K562 (cell line): ENCODE measurements around the gene AFF3. TPM values are rescaled to one million over a fixed set of nuclear protein-coding genes. Genes with fewer than 3 reads are reported as not detected.

ENCODE experiments used
- ATAC-seq: fragments of 200-7000 bp; cut with Tn5 transposase; 3 replicates; pipeline ENCODE4 v1.9.1; 2020; ENCODE audit warnings: moderate library complexity
- BruUV-seq: library from RNA; stranded (reverse); fragments of 400-500 nt; replicated peaks from 2 replicates; lab custom pipeline; 2021; lab: Mats Ljungman, UMichigan
- CTCF ChIA-PET: fragments of 300-600 bp; formaldehyde crosslinking; extraction: SDS; loops from one replicate; lab custom pipeline; 2021; ENCODE audit warnings: low intra/inter-chr PET ratio; lab: Yijun Ruan, JAX
- POLR2A ChIA-PET: fragments of 300-600, 350-650 bp; sonication (Branson Sonifier 250); formaldehyde crosslinking; extraction: SDS; loops from one replicate; lab custom pipeline; 2021; ENCODE audit warnings: antibody characterized with exemption, inconsistent platforms; lab: Yijun Ruan, JAX
- DNase-seq, 4 experiments: peaks; one replicate each; pipeline versions ENCODE4 v3.0.0 to v3.0.0-alpha.2; 2011 to 2018; ENCODE audit warnings: low spot score in 3 of 4, mixed read lengths in 3 of 4; ENCODE audit errors: extremely low read depth in 1 of 4
- FAIRE-seq: peaks from 2 replicates; lab custom pipeline; 2011; peaks lifted over from hg19 to GRCh38; lab: Jason Lieb, UNC
- H2AFZ ChIP-seq: 2 replicates; pipeline ENCODE4 v1.6.0; 2011; ENCODE audit warnings: low read depth, low read length, control low read depth, inconsistent platforms
- H3K27ac ChIP-seq: fragments of 200-600 bp; 3 replicates; pipeline ENCODE4 v1.8.0; 2011; ENCODE audit warnings: low read depth, mild to moderate bottlenecking, control low read depth, inconsistent platforms, low read length, moderate library complexity, mixed read lengths; ENCODE audit errors: extremely low read depth
- H3K27me3 ChIP-seq, 2 experiments: fragments of 300-600 bp in 1 of 2; 2 replicates in 1 of 2; 3 replicates in 1 of 2; pipeline versions ENCODE4 v1.6.0 to v1.8.0; 2011; ENCODE audit warnings: inconsistent platforms in 2 of 2, low read length in 2 of 2, mild to moderate bottlenecking in 1 of 2, mixed read lengths in 1 of 2, moderate library complexity in 1 of 2; ENCODE audit not compliant: control insufficient read depth in 2 of 2, insufficient read depth in 2 of 2
- H3K36me3 ChIP-seq: fragments of 300-600 bp; 3 replicates; pipeline ENCODE4 v1.8.0; 2011; ENCODE audit warnings: mild to moderate bottlenecking, low read length, inconsistent platforms; ENCODE audit not compliant: control insufficient read depth, insufficient read depth
- H3K4me1 ChIP-seq, 2 experiments: fragments of 200-600 bp in 1 of 2; replicated peaks in 1 of 2; 2 replicates in 1 of 2; 3 replicates in 1 of 2; pipeline versions ENCODE4 v1.5.1 to v1.8.0; 2011; ENCODE audit warnings: inconsistent platforms in 2 of 2, low read length in 2 of 2, mild to moderate bottlenecking in 1 of 2, mixed read lengths in 1 of 2, moderate library complexity in 1 of 2; ENCODE audit not compliant: control insufficient read depth in 2 of 2, insufficient read depth in 2 of 2
- H3K4me2 ChIP-seq: 2 replicates; pipeline ENCODE4 v1.6.1; 2011; ENCODE audit warnings: low read length, control low read depth, inconsistent platforms, mixed read lengths; ENCODE audit not compliant: insufficient read depth
- H3K4me3 ChIP-seq: fragments of 200-600 bp; sonication (generic), shearing (Covaris generic); 2 replicates; pipeline ENCODE4 v1.5.1; 2016; ENCODE audit warnings: control low read depth, inconsistent platforms
- H3K79me2 ChIP-seq: fragments of 200-600 bp; 3 replicates; pipeline ENCODE4 v1.8.0; 2011; ENCODE audit warnings: low read length, inconsistent platforms; ENCODE audit not compliant: control insufficient read depth, insufficient read depth
- H3K9ac ChIP-seq, 2 experiments: 2 replicates each; pipeline versions ENCODE4 v1.6.0 to v1.6.1; 2011; ENCODE audit warnings: low read depth in 2 of 2, low read length in 2 of 2, control low read depth in 1 of 2, inconsistent platforms in 1 of 2, mild to moderate bottlenecking in 1 of 2, mixed read lengths in 1 of 2; ENCODE audit not compliant: insufficient read depth in 1 of 2
- H3K9me1 ChIP-seq: one replicate; pipeline ENCODE4 v1.6.0; 2011; ENCODE audit warnings: inconsistent platforms, mild to moderate bottlenecking, low read length, moderate library complexity; ENCODE audit not compliant: control insufficient read depth, insufficient read depth
- H3K9me3 ChIP-seq: replicated peaks from 2 replicates; pipeline ENCODE4 v1.5.1; 2011; ENCODE audit warnings: low read depth, low read length, inconsistent platforms; ENCODE audit not compliant: control insufficient read depth, insufficient read depth
- H4K20me1 ChIP-seq: replicated peaks from 2 replicates; pipeline ENCODE4 v1.6.1; 2011; ENCODE audit warnings: low read length, inconsistent platforms, mixed read lengths; ENCODE audit not compliant: control insufficient read depth, insufficient read depth
- ATF6 ChIP-seq: sonication (generic); formaldehyde crosslinking; IDR thresholded peaks from 2 replicates; pipeline ENCODE4 v1.4.0; 2020; ENCODE audit warnings: mild to moderate bottlenecking, missing genetic modification reagents
- CXXC5 ChIP-seq: fragments of 250-450 bp; sonication (Bioruptor Pico); IDR thresholded peaks from 2 replicates; pipeline ENCODE4 v1.8.0; 2022; ENCODE audit warnings: inconsistent platforms, mild to moderate bottlenecking, moderate library complexity
- ETV6 ChIP-seq, 3 experiments: fragments of 150-350 bp in 1 of 3; sonication (generic) in 1 of 3; formaldehyde crosslinking in 1 of 3; IDR thresholded peaks; 2 replicates each; pipeline versions ENCODE4 v1.6.1 to v1.8.0; 2014 to 2022; ENCODE audit warnings: borderline replicate concordance in 2 of 3, low read depth in 2 of 3, antibody characterized with exemption in 1 of 3, low read length in 1 of 3, mild to moderate bottlenecking in 1 of 3, missing genetic modification reagents in 1 of 3
- GMEB1 ChIP-seq: fragments of 250-450 bp; sonication (Bioruptor Pico); IDR thresholded peaks from 2 replicates; pipeline ENCODE4 v1.4.0; 2020; ENCODE audit warnings: mild to moderate bottlenecking
- POLR2AphosphoS2 ChIP-seq: IDR thresholded peaks from 2 replicates; pipeline ENCODE4 v1.6.1; 2012; ENCODE audit warnings: low read length, improper control_type of control experiment
- SETDB1 ChIP-seq: IDR thresholded peaks from one replicate; pipeline ENCODE4 v1.6.1; 2012; ENCODE audit warnings: low read length, control low read depth, inconsistent platforms
- STAG1 ChIP-seq: sonication (generic); formaldehyde crosslinking; IDR thresholded peaks from 2 replicates; pipeline ENCODE4 v1.5.0; 2020; ENCODE audit warnings: missing genetic modification reagents, borderline replicate concordance
- ZBED1 ChIP-seq: IDR thresholded peaks from 2 replicates; pipeline ENCODE4 v1.6.1; 2014
- ZC3H8 ChIP-seq: fragments of 450-650 bp; IDR thresholded peaks from 2 replicates; pipeline ENCODE4 v1.6.1; 2017
- ZNF347 ChIP-seq: fragments of 450-650 bp; formaldehyde crosslinking; IDR thresholded peaks from 2 replicates; pipeline ENCODE4 v1.4.0; 2020; ENCODE audit warnings: low read depth, mild to moderate bottlenecking, moderate library complexity
- ZNF398 ChIP-seq: fragments of 250-450 bp; sonication (Bioruptor Pico); IDR thresholded peaks from 2 replicates; pipeline ENCODE4 v1.8.0; 2021; ENCODE audit warnings: moderate library complexity, mild to moderate bottlenecking, inconsistent platforms
- ZNF512 ChIP-seq: IDR thresholded peaks from 2 replicates; pipeline ENCODE4 v1.6.1; 2016; ENCODE audit warnings: missing genetic modification characterization, missing compliant biosample characterization
- ZSCAN29 ChIP-seq: fragments of 450-650 bp; IDR thresholded peaks from 2 replicates; pipeline ENCODE4 v1.6.1; 2017
- ZSCAN32 ChIP-seq: fragments of 450-650 bp; formaldehyde crosslinking; IDR thresholded peaks from 2 replicates; pipeline ENCODE4 v1.4.0; 2020; ENCODE audit warnings: mild to moderate bottlenecking, moderate library complexity
- WGBS: fragments of 100-300 bp; shearing (Covaris generic); methylation state at CpG from one replicate; pipeline ENCODE4 v1.1.6; 2016; ENCODE audit warnings: low coverage, mixed read lengths; ENCODE audit not compliant: insufficient coverage; ENCODE audit errors: missing lambda C conversion rate; 5-methylcytosine and 5-hydroxymethylcytosine counted together
- in situ Hi-C: fragments of 300-500 bp; cut with MboI; formaldehyde crosslinking; loops from 4 replicates; pipeline ENCODE4 v1.15.0; 2018; ENCODE audit warnings: inconsistent platforms, mixed read lengths
- intact Hi-C: fragments of 100-400 bp; cut with micrococcal nuclease; formaldehyde crosslinking; loops from 2 replicates; pipeline ENCODE4 v1.14.2; 2022
- polyA plus RNA-seq, 8 experiments: library from polyadenylated mRNA; depleted of rRNA in 4 of 8; stranded (reverse) in 5 of 8; unstranded in 3 of 8; fragments of >200 nt; fragmentation: Nextera tagmentation in 2 of 8; fragmentation: Illumina TruSeq in 1 of 8; extraction: Ambion mirVana in 2 of 8; extraction: Trizol in 1 of 8; gene quantifications; 2 replicates each; pipeline versions ENCODE4 v1.2.1 to v1.2.3, GENCODE V29; 2011 to 2014; ENCODE audit warnings: inconsistent platforms in 1 of 8, missing spikeins in 1 of 8
- total RNA-seq, 7 experiments: library from RNA; depleted of rRNA in 6 of 7; stranded (reverse); fragments of >200 nt in 6 of 7; fragmentation: Illumina TruSeq in 2 of 7; extraction: Trizol in 2 of 7; gene quantifications; 2 replicates each; pipeline versions ENCODE4 v1.2.1 to v1.2.3, GENCODE V29; 2011 to 2021; ENCODE audit warnings: low replicate concordance in 1 of 7

Gene AFF3
- total and polyA plus RNA-seq, 9 of the 15 experiments (the other 6 are each of a cell fraction or from before 2014, with no cell fraction given): 0.02 to 0.11 TPM; not detected in 7

GRCh38 chr2:99520813-99521212 is 621.6 kb downstream of the AFF3 start:
- no peak overlapping the region for H3K4me2 ChIP-seq
- BruUV-seq: no TSS peak
- 0% methylated on average over 3 of the region's 3 CpGs for WGBS
- no peaks in the 10 kb centered on the region for H3K36me3 ChIP-seq
- FAIRE-seq (no peak), DNase-seq (no peak), ATAC-seq (no peak)
- no peak overlapping the region for H3K4me3 ChIP-seq
- no peak overlapping the region for H2AFZ ChIP-seq
- H3K9ac ChIP-seq: no peak overlapping the region
- H3K9me1 ChIP-seq: no peaks in the 10 kb centered on the region
- peaks cover 15 to 43% of the 10 kb centered on the region in 2 experiments; a peak in 4 of 5 replicates for H3K27me3 ChIP-seq
- H3K4me1 ChIP-seq: no peaks in the 10 kb centered on the region; a peak in 1 of 5 replicates
- intact Hi-C loops (no loop called here), in situ Hi-C loops (no loop called here)
- H3K27ac ChIP-seq: no peak overlapping the region
- ChIA-PET POLR2A (no interaction called here), CTCF (no interaction called here)
- no peaks in the 10 kb centered on the region for H4K20me1 ChIP-seq
- no peaks in the 10 kb centered on the region for H3K79me2 ChIP-seq
- no peaks in the 10 kb centered on the region for H3K9me3 ChIP-seq
- TF ChIP-seq CXXC5: no peak
- no peak for TF ChIP-seq ZSCAN32 (CRISPR knock-in tag)
- TF ChIP-seq ZNF398: no peak
- TF ChIP-seq ZNF512 (tag): no peak
- TF ChIP-seq STAG1 (CRISPR knock-in tag): no peak
- no peak for TF ChIP-seq ETV6 (IDR thresholded peaks at IDR 0.05; ENCODE audit: borderline replicate concordance in 1 of 2, low read depth in 2 of 2, low read length in 1 of 2)
- TF ChIP-seq ETV6 (CRISPR knock-in tag; IDR thresholded peaks at IDR 0.05; ENCODE audit: borderline replicate concordance): no peak
- TF ChIP-seq ZSCAN29: no peak
- no peak for TF ChIP-seq ATF6 (CRISPR knock-in tag)
- no peak for TF ChIP-seq GMEB1
- no peak for TF ChIP-seq SETDB1
- no peak for TF ChIP-seq ZC3H8
- no peak for TF ChIP-seq ZBED1
- no peak for TF ChIP-seq ZNF347 (CRISPR knock-in tag)
- TF ChIP-seq POLR2AphosphoS2: no peak
